Mesodermal cell (in vitro differentiated cells): ENCODE results near the gene HBM.
"Not testable (repeated sequence)": the region's sequence is repeated elsewhere in the genome, so short reads cannot be mapped to it uniquely, and the experiment has no call there.

Source experiments
- H3K27ac ChIP-seq: 2 replicates; pipeline ENCODE4 v1.7.0; 2013; ENCODE audit warnings: mild to moderate bottlenecking, low read depth, low read length, moderate library complexity; ENCODE audit not compliant: severe bottlenecking
- H3K36me3 ChIP-seq: 2 replicates; pipeline ENCODE4 v1.7.1; 2013; ENCODE audit warnings: mild to moderate bottlenecking, low read length, moderate library complexity; ENCODE audit not compliant: control insufficient read depth, insufficient read depth
- H3K4me1 ChIP-seq: one replicate; pipeline ENCODE4 v1.7.1; 2013; ENCODE audit warnings: mild to moderate bottlenecking, low read length; ENCODE audit not compliant: insufficient read depth, control insufficient read depth, poor library complexity, severe bottlenecking
- H3K4me3 ChIP-seq: 2 replicates; pipeline ENCODE4 v1.7.0; 2013; ENCODE audit warnings: low read length, control low read depth, mild to moderate bottlenecking; ENCODE audit not compliant: insufficient read depth, poor library complexity, severe bottlenecking; ENCODE audit errors: extremely low read depth
- H3K9me3 ChIP-seq: 2 replicates; pipeline ENCODE4 v1.7.1; 2013; ENCODE audit warnings: mild to moderate bottlenecking, low read length, moderate library complexity; ENCODE audit not compliant: control insufficient read depth
- WGBS, 2 experiments: methylation state at CpG; one replicate each; pipeline ENCODE4 v1.1.5; 2013; ENCODE audit warnings: missing lambda C conversion rate in 2 of 2; ENCODE audit not compliant: insufficient coverage in 2 of 2; 5-methylcytosine and 5-hydroxymethylcytosine counted together

The HBM gene

DNA sequence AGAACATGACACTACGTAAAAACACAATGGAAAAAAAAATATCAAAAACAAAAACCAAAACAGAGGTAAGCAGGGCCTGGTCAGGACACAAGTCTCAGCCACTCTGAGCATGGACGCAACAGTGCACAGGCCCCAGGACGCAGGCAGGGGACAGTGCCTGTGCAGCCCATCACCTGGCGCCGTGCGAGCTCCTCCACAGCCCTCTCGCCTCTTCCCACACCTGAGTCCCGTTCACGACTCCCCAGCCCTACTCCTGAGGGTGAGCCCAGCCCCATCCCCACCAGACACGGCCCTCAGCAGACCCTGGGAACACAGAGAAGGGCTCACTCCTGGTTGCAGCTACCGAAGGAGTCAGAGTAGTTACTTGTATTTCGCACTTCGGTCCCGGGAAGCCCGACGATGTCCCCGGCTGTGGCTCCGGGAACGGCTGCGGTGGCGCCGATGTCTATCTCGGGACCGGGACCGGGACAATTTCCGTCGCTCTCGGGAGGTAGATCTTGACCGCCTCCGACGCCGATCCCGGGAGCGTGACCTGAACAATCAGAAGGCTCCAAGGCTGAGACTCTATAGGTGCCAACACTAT, 23.9 kb downstream of the HBM start:
- no peak overlapping the region for H3K4me3 ChIP-seq
- no peak overlapping the region for H3K27ac ChIP-seq
- peaks cover 3% of the 10 kb centered on the region for H3K4me1 ChIP-seq
- H3K9me3 ChIP-seq, result no peaks in the 10 kb centered on the region
- 98% methylated on average over 27 to 34 of the region's 34 CpGs for WGBS, 2 experiments
- peaks cover 83% of the 10 kb centered on the region for H3K36me3 ChIP-seq

DNA sequence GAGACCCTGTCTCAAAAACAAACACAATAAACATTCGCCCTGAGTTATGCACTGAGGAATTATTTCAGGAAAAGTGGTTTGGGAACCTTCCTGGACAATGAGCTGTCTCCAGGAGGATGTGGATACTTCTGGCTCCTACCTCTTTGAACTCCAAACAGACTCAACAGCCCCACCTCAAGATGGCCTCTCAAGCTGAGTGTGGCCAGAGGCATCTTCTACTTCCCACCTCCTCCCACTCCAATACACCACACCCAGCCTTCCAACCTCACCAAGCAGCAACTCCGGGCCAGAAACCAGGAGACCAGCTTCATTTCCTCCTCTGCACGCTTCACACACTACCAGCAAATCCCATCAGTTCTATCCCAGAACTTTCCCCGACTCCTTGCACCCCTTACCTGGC, 26.1 kb downstream of the HBM start:
- H3K9me3 ChIP-seq, result no peaks in the 10 kb centered on the region
- H3K4me1 ChIP-seq, result peaks cover 3% of the 10 kb centered on the region
- H3K36me3 ChIP-seq, result peaks cover 92% of the 10 kb centered on the region
- no peak overlapping the region for H3K4me3 ChIP-seq
- 96 to 100% methylated on average over 4 of the region's 4 CpGs for WGBS, 2 experiments
- H3K27ac ChIP-seq, result no peak overlapping the region

DNA sequence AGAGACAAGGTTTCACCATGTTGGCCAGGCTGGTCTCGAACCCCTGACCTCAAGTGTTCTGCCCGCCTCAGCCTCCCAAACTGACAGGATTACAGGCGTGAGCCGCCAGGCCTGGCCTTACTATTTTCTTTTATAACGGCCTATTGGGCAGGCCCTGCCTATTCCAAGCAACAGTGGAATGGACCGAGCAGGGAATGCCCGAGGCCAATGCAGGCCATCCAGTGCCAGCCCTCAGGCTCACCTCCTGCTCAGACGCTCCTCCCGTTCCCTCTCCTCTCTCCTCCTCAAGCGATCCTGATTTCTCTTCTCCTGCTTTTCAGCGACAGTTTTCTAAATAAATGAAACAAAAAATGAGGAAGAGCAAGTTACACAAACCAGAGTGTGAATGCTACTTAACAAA, 26.9 kb downstream of the HBM start:
- 95 to 99% methylated on average over 7 of the region's 11 CpGs for WGBS, 2 experiments
- Histone ChIP-seq H3K4me3 (no peak overlapping the region), H3K9me3 (no peaks in the 10 kb centered on the region), H3K4me1 (peaks cover 3% of the 10 kb centered on the region), H3K36me3 (peaks cover 94% of the 10 kb centered on the region), H3K27ac (no peak overlapping the region)

DNA sequence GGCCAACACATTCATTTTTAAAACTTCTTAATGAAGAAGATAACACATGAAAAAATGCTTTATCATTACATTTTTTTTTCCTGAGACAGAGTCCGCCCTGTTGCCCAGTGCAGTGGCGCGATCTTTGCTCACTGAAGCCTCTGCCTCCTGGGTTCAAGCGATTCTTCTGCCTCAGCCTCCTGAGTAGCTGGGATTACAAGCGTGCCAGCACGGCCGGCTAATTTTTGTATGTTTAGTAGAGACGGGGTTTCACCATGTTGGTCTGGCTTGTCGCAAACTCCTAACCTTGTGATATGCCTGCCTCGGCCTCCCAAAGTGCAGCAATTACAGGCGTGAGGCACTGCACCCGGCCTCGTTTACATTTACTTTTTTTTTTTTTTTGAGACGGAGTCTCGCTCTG, 27.7 kb downstream of the HBM start:
- H3K9me3 ChIP-seq, result no peaks in the 10 kb centered on the region
- peaks cover 3% of the 10 kb centered on the region for H3K4me1 ChIP-seq
- WGBS, 2 experiments, result 91 to 96% methylated on average over 8 to 13 of the region's 15 CpGs
- no peak overlapping the region for H3K4me3 ChIP-seq
- H3K27ac ChIP-seq, result no peak overlapping the region
- peaks cover 95% of the 10 kb centered on the region for H3K36me3 ChIP-seq

DNA sequence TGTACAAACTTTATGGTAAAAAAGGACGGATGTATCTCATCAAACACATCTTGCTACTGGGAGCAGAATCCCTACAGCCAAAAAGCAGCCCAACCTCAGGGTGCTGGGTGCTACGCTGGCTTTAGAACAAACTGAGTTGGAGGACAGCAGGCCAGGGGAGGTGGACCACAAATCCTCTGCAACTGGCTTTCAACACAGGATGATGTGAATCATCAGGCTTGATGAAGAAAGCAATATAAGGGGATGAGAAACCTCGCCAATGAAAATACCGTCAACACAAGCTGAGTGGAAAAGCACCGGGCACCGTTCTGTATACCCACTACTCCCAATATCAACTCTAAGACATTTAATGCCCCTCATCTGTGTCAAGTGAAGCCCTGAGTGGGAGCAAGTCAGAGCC, 28.7 kb downstream of the HBM start:
- 100% methylated on average over 2 of the region's 6 CpGs for WGBS, 2 experiments
- Histone ChIP-seq H3K9me3 (no peaks in the 10 kb centered on the region), H3K4me3 (no peak overlapping the region), H3K4me1 (peaks cover 3% of the 10 kb centered on the region), H3K36me3 (peaks cover 95% of the 10 kb centered on the region), H3K27ac (no peak overlapping the region)

DNA sequence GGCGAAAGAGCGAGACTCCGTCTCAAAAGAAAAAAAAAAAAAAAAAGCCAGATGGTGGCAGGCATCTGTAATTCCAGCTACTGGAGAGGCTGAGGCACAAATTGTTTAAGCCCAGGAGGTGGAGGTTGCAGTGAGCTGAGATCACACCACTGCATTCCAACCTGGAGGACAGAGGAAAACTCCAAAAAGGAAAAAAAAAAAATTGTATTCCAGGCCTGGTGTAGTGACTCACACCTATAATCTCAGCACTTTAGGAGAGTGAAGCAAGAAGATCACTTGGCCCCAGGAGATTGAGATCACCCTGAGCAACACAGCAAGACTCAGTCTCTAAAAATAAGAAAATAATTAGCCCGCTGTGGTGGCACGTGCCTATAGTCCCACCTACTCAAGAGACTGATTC, 34.6 kb downstream of the HBM start:
- WGBS, 2 experiments, result 90 to 100% methylated on average over 3 to 4 of the region's 5 CpGs
- Histone ChIP-seq H3K27ac (peak overlapping the region; percentile 53), H3K4me3 (no peak overlapping the region), H3K4me1 (peaks cover 8% of the 10 kb centered on the region), H3K9me3 (no peaks in the 10 kb centered on the region), H3K36me3 (peaks cover 89% of the 10 kb centered on the region)

DNA sequence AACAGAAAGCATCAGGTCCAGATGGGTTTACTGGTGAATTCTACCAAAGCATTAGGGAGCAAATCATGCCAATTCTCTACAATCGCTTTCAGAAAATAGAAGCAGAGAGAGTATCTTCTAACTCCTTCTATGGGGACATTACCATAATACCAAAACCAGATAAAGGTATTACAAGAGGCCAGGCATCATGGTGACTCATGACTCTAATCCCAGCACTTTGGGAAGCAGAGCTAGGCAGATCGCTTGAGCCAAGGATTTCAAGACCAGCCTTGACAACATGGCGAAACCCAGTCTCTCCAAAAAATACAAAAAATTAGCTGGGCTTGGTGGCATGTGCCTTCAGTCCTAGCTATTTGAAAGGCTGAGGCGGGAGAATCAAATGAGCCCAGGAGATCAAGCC, 37.5 kb downstream of the HBM start:
- peaks cover 8% of the 10 kb centered on the region for H3K4me1 ChIP-seq
- no peak overlapping the region for H3K27ac ChIP-seq
- peaks cover 89% of the 10 kb centered on the region for H3K36me3 ChIP-seq
- no peak overlapping the region for H3K4me3 ChIP-seq
- H3K9me3 ChIP-seq, result no peaks in the 10 kb centered on the region
- 83 to 92% methylated on average over 3 of the region's 4 CpGs for WGBS, 2 experiments

DNA sequence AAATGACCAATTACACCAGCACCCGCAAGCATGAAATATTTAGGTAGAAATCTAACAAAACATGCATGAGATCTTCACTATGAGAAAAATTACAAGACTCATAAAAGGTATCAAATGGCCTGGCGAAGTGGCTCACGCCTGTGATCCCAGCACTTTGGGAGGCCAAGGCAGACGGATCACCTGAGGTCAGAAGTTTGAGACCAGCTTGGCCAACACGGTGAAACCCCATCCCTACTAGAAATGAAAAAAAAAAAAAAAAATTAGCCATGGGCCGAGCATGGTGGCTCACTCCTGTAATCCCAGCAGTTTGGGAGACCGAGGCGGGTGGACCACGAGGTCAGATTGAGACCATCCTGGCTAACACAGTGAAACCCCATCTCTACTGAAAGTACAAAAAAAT, 38.3 kb downstream of the HBM start:
- not testable (repeated sequence) for H3K27ac ChIP-seq, H3K4me3 ChIP-seq, H3K9me3 ChIP-seq, H3K4me1 ChIP-seq
- peaks cover 89% of the 10 kb centered on the region for H3K36me3 ChIP-seq
- 86 to 94% methylated on average over 7 of the region's 9 CpGs for WGBS, 2 experiments

DNA sequence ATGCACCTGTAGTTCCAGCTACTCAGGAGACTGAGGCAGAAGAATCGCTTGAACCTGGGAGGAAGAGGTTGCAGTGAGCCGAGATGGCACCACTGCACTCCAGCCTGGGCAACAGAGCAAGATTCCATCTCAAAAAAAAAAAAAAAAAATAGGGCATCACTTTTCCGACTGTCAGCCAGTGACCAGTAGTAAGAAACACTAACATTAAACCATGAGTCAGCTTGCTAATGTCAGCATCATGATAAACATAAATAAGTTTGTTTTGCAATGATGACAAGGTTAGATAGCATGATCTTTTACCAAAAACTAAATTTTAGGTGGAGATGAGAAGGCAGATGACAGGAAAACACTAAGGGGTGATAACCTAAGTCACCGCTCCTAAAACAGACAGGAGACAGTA, 43.6 kb downstream of the HBM start:
- H3K4me1 ChIP-seq, H3K9me3 ChIP-seq, H3K4me3 ChIP-seq, H3K27ac ChIP-seq: not testable (repeated sequence)
- whole genome bisulfite sequencing, 2 experiments, result 100% methylated on average over 1 of the region's 4 CpGs; no CpG with 5 or more reads in 1 of the 2 experiments
- H3K36me3 ChIP-seq, result peaks cover 97% of the 10 kb centered on the region

DNA sequence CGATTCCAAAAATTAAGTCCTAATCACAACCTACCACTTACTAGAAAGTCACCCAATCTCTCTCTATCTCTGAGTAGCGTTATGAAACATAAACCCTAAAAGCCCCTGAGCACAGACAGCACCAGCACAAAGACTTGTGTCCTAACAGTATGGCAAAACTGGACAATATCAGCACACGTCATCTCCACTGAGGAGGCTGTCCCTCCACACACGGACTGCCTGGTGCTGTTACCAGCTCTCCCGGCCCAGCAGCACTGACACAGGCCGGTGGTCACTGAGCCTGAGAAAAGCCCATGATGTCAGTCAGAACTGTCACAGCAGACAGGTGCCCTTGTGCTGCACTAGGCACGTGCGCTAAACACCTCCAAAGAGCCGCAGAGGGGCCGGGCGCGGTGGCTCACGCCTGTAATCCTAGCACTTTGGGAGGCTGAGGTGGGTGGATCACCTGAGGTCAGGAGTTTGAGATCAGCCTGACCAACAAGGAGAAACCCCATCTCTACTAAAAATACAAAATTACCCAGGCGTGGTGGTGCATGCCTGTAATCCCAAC, 45.9 kb downstream of the HBM start:
- WGBS, 2 experiments, result 96 to 98% methylated on average over 6 to 12 of the region's 14 CpGs
- peaks cover 96% of the 10 kb centered on the region for H3K36me3 ChIP-seq
- not testable (repeated sequence) for H3K9me3 ChIP-seq, H3K4me1 ChIP-seq, H3K27ac ChIP-seq, H3K4me3 ChIP-seq

DNA sequence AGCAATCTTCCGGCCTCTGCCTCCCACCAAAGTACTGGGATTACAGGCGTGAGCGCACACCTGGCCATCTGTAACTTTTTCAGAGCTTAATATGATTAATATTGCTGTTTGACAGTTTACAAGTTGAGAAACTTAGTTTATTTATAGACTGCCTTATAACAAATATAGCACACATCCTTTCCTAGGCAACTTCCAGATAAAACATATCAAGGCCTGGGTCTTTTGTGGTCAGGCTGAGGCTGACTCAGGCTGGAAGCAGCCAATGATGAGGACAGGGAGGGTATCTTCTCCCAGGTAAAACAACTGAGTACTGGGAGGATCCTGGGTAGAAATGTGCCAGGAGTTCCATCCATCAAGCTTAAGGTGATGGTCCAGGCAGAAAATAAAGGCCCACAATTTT, 47.2 kb downstream of the HBM start:
- WGBS, 2 experiments, result 100% methylated on average over 1 of the region's 3 CpGs; no CpG with 5 or more reads in 1 of the 2 experiments
- Histone ChIP-seq H3K9me3 (no peaks in the 10 kb centered on the region), H3K27ac (no peak overlapping the region), H3K36me3 (peaks cover 96% of the 10 kb centered on the region), H3K4me3 (no peak overlapping the region), H3K4me1 (no peaks in the 10 kb centered on the region)
